KBM-7 (cell line): ENCODE measurements around the gene SARS1.

Experiments
- DNase-seq: peaks from one replicate; pipeline ENCODE4 v3.0.0-alpha.2; 2015
- in situ Hi-C: fragments of 300-500 bp; cut with MboI; formaldehyde crosslinking; loops from 2 replicates; pipeline ENCODE4 v1.14.3; 2020; ENCODE audit warnings: low sequenced_read_pairs, low pct_unique_long_range_greater_than_20kb, mixed read lengths

Gene SARS1

DNA sequence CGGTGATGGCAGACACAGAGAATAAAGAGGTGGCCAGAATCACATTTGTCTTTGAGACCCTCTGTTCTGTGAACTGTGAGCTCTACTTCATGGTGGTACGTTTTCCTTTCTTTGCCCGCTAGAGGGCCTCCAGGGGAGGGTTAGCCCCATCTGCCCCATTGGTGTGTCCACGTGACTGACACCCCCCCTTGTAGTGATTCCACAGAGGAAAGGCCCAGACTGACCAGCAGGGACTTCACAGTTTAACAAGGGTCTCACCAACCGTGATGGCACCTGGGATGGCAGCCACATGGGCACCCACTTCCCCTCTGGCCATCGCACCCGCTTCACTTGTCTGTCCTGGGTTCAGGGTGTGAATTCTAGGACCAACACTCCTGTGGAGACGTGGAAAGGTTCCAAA is 22.3 kb upstream of the SARS1 start:
- in situ Hi-C loops = no loop called here
- DNase-seq = peak; percentile 30

DNA sequence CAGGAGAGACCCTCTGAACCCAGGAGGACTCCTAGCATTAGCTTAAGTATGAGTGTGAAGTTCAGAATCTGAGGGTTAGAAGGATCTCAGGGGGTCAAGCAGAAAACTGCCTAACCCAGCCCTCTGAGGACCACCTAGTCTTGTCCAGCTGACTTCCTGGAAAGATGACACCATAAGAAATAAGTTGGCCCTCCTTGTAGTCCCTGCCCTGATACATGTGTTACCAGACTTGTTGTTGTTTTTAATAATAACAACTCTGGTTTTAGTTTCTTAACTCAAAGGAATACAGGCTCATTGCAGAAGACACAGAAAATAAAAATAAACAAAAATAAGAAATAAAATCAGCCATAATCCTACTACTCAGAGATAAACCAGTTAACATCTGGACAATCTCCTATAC is 21.8 kb upstream of the SARS1 start:
- DNase-seq = no peak
- in situ Hi-C loops = no loop called here

DNA sequence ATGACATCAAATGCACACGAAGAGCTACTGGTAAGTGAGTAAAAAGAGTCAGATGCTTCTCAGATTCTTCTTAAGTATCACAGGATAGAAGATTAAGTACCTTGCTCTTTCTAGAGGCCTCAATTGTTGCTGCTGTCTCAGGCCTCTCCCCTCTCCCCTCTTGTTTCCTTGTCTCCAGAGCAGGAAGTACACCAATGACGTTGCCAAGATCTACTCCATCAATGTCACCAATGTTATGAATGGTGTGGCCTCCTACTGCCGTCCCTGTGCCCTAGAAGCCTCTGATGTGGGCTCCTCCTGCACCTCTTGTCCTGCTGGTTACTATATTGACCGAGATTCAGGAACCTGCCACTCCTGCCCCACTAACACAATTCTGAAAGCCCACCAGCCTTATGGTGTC is 21.3 kb upstream of the SARS1 start:
- no peak for DNase-seq
- in situ Hi-C loops = no loop called here

GRCh38 chr1:109193653-109194590 is 19.8 kb upstream of the SARS1 start:
- in situ Hi-C loops = no loop called here
- DNase-seq = peak; percentile 80

DNA sequence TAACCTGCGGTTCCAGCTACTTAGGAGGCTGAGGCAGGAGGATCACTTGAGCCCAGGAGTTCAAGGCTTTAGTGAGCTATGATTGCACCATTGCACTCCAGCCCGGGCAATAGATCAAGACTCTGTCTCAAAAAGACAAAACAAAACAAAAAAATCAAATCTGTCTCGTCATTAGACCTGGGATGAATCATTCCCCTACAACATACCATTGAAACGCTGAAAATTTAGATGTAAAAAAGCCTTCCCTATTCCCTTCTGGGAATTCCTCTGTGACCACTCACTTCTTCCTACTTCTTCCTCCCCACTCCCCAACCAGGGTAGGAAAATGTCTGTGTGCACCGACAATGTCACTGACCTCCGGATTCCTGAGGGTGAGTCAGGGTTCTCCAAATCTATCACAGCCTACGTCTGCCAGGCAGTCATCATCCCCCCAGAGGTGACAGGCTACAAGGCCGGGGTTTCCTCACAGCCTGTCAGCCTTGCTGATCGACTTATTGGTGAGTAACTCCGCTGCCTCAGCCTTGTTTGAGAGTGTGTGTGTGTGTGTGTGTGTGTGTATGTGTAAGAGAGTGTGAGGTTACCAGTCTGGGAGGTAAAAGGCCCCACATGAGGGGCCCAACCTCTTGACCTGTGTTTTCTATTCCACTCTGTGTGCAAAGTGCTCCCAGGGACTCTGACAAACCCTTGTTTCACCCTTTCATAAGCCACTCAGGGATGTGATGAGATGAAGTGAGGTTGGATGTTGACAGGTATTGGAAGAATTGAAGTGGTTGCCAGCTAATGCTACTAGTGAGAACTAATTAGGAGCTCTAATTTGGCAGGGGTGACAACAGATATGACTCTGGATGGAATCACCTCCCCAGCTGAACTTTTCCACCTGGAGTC is 16.3 kb upstream of the SARS1 start:
- in situ Hi-C loops = no loop called here
- DNase-seq = no peak

DNA sequence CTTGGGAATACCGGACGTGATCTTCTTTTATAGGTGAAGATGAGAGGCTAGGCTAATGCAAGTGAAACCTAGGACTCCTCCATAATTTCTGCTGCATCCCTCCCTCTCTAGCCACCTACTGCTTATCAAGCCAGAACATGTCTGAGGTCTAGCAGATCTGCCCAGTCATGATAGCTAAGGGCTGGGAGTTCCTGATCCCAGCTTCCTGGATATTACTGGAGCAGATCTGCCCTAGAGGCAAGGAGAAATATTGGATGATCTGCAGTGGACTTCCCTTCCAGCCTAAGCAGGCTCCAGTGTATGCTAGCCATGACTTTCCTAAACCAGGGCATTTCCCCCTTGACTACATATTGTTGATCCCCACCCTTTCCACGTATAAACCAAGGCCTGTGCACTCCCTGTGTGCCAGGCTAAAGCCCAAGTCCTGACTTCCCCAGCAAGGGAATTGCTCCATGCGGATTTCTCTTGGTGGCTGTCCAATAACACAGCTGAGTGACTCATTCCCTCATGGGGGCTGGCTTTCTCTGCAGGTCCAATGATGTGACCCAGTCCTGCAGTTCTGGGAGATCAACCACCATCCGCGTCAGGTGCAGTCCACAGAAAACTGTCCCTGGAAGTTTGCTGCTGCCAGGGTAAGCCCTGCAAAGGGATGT is 15.5 kb upstream of the SARS1 start:
- in situ Hi-C loops = no loop called here
- DNase-seq = no peak

DNA sequence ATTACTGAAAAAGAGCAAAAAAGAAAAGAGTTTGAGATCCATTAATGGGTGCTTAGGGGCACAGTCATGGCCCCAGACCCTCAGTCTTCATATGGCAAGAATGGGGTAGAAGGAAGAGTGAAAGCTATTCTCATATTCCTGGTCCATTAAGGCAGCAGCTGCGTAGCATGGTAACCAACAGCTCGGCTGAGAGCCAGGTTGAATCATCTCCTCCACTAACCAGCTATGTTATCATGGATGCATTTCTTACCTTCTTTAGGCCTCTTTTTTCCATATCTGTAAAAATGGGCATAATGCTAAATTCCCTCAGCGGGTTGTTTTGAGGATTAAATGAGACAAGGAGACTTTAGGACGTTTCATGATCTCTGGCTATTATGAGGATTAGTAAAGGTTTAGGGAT is 15.0 kb upstream of the SARS1 start:
- in situ Hi-C loops = no loop called here
- DNase-seq = no peak

- in situ Hi-C loops = no loop called here
- DNase-seq = no peak
Observed at GRCh38 chr1:109199710-109200109, 14.0 kb upstream of the SARS1 start.

- peak; percentile 57 for DNase-seq
Observed at GRCh38 chr1:109201123-109201703, 12.5 kb upstream of the SARS1 start.

DNA sequence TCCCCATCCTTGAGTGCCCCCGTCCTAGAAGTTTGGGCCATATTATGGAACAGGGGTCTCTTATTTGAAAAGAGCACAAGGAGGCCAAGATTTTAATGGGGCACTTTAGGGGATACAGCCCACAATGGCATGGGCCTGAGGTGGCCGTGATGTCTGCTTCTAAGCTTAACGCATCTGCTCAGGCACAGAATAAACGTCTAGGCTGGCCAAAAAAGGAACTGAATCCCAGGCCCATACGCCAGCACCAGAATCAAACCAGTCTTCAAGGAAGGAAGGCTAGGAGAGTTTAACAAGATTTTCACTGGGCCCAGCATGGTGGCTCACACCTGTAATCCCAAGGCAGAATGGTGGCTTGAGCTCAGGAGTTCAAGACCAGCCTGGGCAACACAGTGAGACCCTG is 9.2 kb upstream of the SARS1 start:
- DNase-seq = no peak
- in situ Hi-C loops = no loop called here

More at GRCh38 chr1:109201123-109201703, 12.5 kb upstream of the SARS1 start:
- in situ Hi-C loops = no loop called here

GRCh38 chr1:109206339-109206738 is 7.4 kb upstream of the SARS1 start:
- no peak for DNase-seq
- in situ Hi-C loops = no loop called here

DNA sequence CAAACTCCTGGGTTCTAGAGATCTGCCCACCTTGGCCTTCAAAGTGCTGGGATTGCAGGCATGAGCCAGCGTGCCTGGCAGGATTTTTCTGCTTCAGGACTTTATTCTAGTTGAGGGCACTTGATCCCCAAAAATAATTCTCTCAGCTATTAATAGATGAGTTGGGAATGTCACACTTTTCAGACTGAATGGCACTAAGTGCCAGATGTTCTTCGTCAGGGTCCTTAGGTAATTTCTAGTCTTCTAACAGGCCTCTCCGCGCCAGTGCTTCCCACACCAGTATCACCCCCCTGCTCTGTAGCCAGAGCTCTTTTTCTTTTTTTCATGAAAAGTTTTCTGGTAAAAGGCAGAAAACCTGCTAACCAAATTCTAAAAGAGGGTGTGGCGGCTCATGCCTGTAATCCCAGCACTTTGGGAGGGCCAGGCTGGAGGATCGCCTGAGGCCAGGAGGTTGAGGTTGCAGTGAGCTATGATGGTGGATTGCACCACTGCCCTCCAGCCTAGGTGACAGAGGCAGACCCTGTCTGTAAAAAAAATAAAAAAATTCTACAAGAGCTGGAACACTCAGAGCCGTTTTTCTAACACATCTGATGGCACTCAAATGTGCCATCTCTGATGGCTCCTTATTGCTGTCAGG is 6.1 kb upstream of the SARS1 start:
- no peak for DNase-seq

GRCh38 chr1:109208394-109208793 is 5.3 kb upstream of the SARS1 start:
- DNase-seq = no peak
- in situ Hi-C loops = no loop called here

More for the DNA sequence above, 6.1 kb upstream of the SARS1 start:
- in situ Hi-C loops = no loop called here

DNA sequence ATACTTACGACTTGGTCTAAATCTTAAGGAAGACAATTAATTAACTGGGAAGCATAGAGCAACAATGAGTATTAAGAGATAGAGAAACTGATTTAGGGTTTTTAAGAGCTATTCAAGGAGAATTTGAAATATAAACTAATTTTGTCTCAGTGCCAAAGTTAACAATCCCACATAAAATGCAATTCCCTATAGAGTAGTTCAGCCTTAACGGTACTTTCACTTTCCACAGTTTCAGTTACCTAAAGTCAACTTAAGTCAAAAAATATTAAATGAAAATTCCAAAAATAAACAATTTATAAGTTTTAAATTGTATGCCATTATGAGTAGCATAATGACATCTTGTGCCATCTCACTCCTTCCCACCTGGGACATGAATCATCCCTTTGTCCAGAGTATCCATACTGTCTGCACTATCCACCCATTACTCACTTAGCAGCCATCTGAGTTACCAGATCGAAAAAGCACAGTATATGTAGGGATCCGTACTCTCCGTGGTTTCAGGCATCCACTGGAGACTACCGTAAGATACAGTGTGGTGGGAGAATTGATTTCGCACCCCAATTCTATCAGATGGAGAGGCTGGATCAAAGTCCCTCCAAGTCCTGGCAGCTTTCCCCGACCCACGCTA is 4.8 kb upstream of the SARS1 start:
- DNase-seq = no peak

DNA sequence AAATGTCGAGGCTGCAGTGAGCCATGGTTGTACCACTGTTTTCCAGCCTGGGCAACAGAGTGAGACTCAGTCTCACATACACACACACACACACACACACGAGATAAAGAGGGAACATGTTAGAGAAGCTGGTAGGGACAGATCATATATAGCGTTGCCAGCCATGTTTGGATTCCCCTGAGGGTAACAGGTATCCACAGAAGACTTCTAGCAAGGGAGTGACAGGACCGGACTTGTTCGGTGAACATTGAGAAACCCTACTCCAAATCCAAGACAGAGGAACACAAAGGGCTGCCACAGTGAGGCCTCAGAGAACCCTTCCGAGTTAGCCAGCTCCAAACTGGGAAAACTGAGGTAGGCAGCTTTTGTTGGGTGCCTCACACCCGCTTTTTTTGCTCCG is 3.7 kb upstream of the SARS1 start:
- no peak for DNase-seq
- in situ Hi-C loops = no loop called here

More for the DNA sequence above, 4.8 kb upstream of the SARS1 start:
- in situ Hi-C loops = no loop called here

GRCh38 chr1:109213345-109213823 is 334 bp upstream of the SARS1 start:
- no peak for DNase-seq
- in situ Hi-C loops = no loop called here

- in situ Hi-C loops = no loop called here
- DNase-seq = peak; percentile 58
Observed at GRCh38 chr1:109214695-109215623, 1.2 kb downstream of the SARS1 start.
